H9 (cell line): ENCODE data around the gene DGCR8. TPM values are rescaled to one million over a fixed set of nuclear protein-coding genes. Genes with fewer than 3 reads are reported as not detected.

Experiments
- DNase-seq: peaks from one replicate; pipeline ENCODE4 v3.0.0-alpha.2; 2017
- H2AFZ ChIP-seq: one replicate; pipeline ENCODE4 v1.6.1; 2013; ENCODE audit warnings: mild to moderate bottlenecking, low read length, control low read depth, moderate library complexity
- H2AK5ac ChIP-seq: 2 replicates; pipeline ENCODE4 v1.6.1; 2013; ENCODE audit warnings: low read length, control low read depth, mixed read lengths; ENCODE audit not compliant: insufficient read length
- H2BK120ac ChIP-seq: one replicate; pipeline ENCODE4 v1.6.1; 2013; ENCODE audit warnings: low read depth, mild to moderate bottlenecking, low read length, control low read depth, inconsistent platforms; ENCODE audit not compliant: poor library complexity, severe bottlenecking
- H2BK12ac ChIP-seq: 2 replicates; pipeline ENCODE4 v1.6.1; 2013; ENCODE audit warnings: low read length, control low read depth, mixed read lengths, low read depth; ENCODE audit not compliant: insufficient read length
- H2BK15ac ChIP-seq: 2 replicates; pipeline ENCODE4 v1.6.1; 2013; ENCODE audit warnings: low read depth, low read length, control low read depth
- H2BK20ac ChIP-seq: one replicate; pipeline ENCODE4 v1.6.1; 2013; ENCODE audit warnings: low read depth, mild to moderate bottlenecking, low read length, control low read depth, inconsistent platforms; ENCODE audit not compliant: poor library complexity, severe bottlenecking
- H2BK5ac ChIP-seq: 2 replicates; pipeline ENCODE4 v1.6.1; 2013; ENCODE audit warnings: low read length, control low read depth, mixed read lengths; ENCODE audit not compliant: insufficient read length
- H3K14ac ChIP-seq: 2 replicates; pipeline ENCODE4 v1.6.1; 2013; ENCODE audit warnings: low read length, control low read depth; ENCODE audit not compliant: insufficient read depth
- H3K18ac ChIP-seq: 2 replicates; pipeline ENCODE4 v1.6.1; 2013; ENCODE audit warnings: low read depth, mild to moderate bottlenecking, mixed read lengths, low read length, control low read depth; ENCODE audit not compliant: insufficient read length
- H3K23ac ChIP-seq: 2 replicates; pipeline ENCODE4 v1.6.1; 2013; ENCODE audit warnings: low read length, control low read depth, mixed read lengths, low read depth; ENCODE audit not compliant: insufficient read length
- H3K23me2 ChIP-seq: 2 replicates; pipeline ENCODE4 v1.6.1; 2013; ENCODE audit warnings: low read depth, mild to moderate bottlenecking, mixed read lengths, low read length, control low read depth; ENCODE audit not compliant: insufficient read length, poor library complexity, severe bottlenecking
- H3K27ac ChIP-seq: 2 replicates; pipeline ENCODE4 v1.5.1; 2013; ENCODE audit warnings: low read length, control low read depth, mixed read lengths, low read depth; ENCODE audit not compliant: insufficient read length
- H3K27me3 ChIP-seq: 2 replicates; pipeline ENCODE4 v1.6.1; 2013; ENCODE audit warnings: low read length, control low read depth, inconsistent platforms; ENCODE audit not compliant: insufficient read depth
- H3K4ac ChIP-seq: 2 replicates; pipeline ENCODE4 v1.6.1; 2013; ENCODE audit warnings: low read depth, mild to moderate bottlenecking, control low read depth, inconsistent platforms, low read length, moderate library complexity
- H3K4me1 ChIP-seq: 2 replicates; pipeline ENCODE4 v1.6.1; 2013; ENCODE audit warnings: low read length, control low read depth, inconsistent platforms; ENCODE audit not compliant: insufficient read depth
- H3K4me2 ChIP-seq: 2 replicates; pipeline ENCODE4 v1.6.1; 2013; ENCODE audit warnings: low read length, control low read depth, mixed read lengths; ENCODE audit not compliant: insufficient read length, insufficient read depth
- H3K56ac ChIP-seq: 2 replicates; pipeline ENCODE4 v1.6.1; 2013; ENCODE audit warnings: low read depth, mild to moderate bottlenecking, mixed read lengths, low read length, control low read depth; ENCODE audit not compliant: insufficient read length
- H3K79me1 ChIP-seq: 2 replicates; pipeline ENCODE4 v1.6.1; 2013; ENCODE audit warnings: low read depth, mild to moderate bottlenecking, moderate library complexity, low read length, control low read depth, inconsistent platforms; ENCODE audit not compliant: insufficient read depth, poor library complexity, severe bottlenecking
- H3K79me2 ChIP-seq: 2 replicates; pipeline ENCODE4 v1.6.1; 2013; ENCODE audit warnings: low read length, control low read depth, inconsistent platforms; ENCODE audit not compliant: insufficient read depth
- H3K9ac ChIP-seq: 2 replicates; pipeline ENCODE4 v1.6.1; 2013; ENCODE audit warnings: low read length, control low read depth, mixed read lengths; ENCODE audit not compliant: insufficient read length; ENCODE audit errors: extremely low read depth
- H3K9me3 ChIP-seq: one replicate; pipeline ENCODE4 v1.6.1; 2013; ENCODE audit warnings: low read depth, low read length, inconsistent platforms; ENCODE audit not compliant: control insufficient read depth
- H3T11ph ChIP-seq: one replicate; pipeline ENCODE4 v1.6.1; 2013; ENCODE audit warnings: mild to moderate bottlenecking, low read length, control low read depth, inconsistent platforms
- H4K20me1 ChIP-seq: one replicate; pipeline ENCODE4 v1.6.1; 2013; ENCODE audit not compliant: control insufficient read depth, insufficient read length, insufficient read depth
- H4K5ac ChIP-seq: 2 replicates; pipeline ENCODE4 v1.6.1; 2013; ENCODE audit warnings: low read depth, mild to moderate bottlenecking, mixed read lengths, low read length, control low read depth; ENCODE audit not compliant: insufficient read length
- H4K8ac ChIP-seq: replicated peaks from 2 replicates; pipeline ENCODE4 v1.6.1; 2013; ENCODE audit warnings: low read length, control low read depth, mixed read lengths, low read depth; ENCODE audit not compliant: insufficient read length
- H4K91ac ChIP-seq: 2 replicates; pipeline ENCODE4 v1.6.1; 2013; ENCODE audit warnings: low read depth, mild to moderate bottlenecking, moderate library complexity, mixed read lengths, low read length, control low read depth; ENCODE audit not compliant: insufficient read length
- H3K27ac Mint-ChIP-seq, 3 experiments: 2 replicates in 2 of 3; 3 replicates in 1 of 3; pipeline ENCODE4 v1.8.0; 2020 to 2021; ENCODE audit warnings: mixed read lengths in 3 of 3, mild to moderate bottlenecking in 1 of 3, moderate library complexity in 1 of 3
- H3K27me3 Mint-ChIP-seq: 2 replicates; pipeline ENCODE4 v1.8.0; 2021; ENCODE audit warnings: low read depth, mild to moderate bottlenecking, moderate library complexity, mixed read lengths
- H3K36me3 Mint-ChIP-seq, 3 experiments: 2 replicates in 2 of 3; 3 replicates in 1 of 3; pipeline ENCODE4 v1.8.0; 2020 to 2021; ENCODE audit warnings: low read depth in 3 of 3, mixed read lengths in 3 of 3; ENCODE audit not compliant: insufficient read depth in 1 of 3
- H3K4me1 Mint-ChIP-seq, 2 experiments: 2 replicates each; pipeline ENCODE4 v1.8.0; 2020; ENCODE audit warnings: mixed read lengths in 2 of 2
- H3K4me3 Mint-ChIP-seq, 2 experiments: 2 replicates in 1 of 2; 3 replicates in 1 of 2; pipeline ENCODE4 v1.8.0; 2020 to 2021; ENCODE audit warnings: mild to moderate bottlenecking in 2 of 2, mixed read lengths in 2 of 2, moderate library complexity in 1 of 2
- H3K9me3 Mint-ChIP-seq, 2 experiments: 2 replicates in 1 of 2; 3 replicates in 1 of 2; pipeline ENCODE4 v1.8.0; 2020; ENCODE audit warnings: mild to moderate bottlenecking in 2 of 2, mixed read lengths in 2 of 2, moderate library complexity in 1 of 2
- CTCF ChIP-seq: fragments of 200-600 bp; sonication (generic); conservative IDR thresholded peaks from 3 replicates; pipeline ENCODE4 v1.8.0; 2021; ENCODE audit warnings: antibody characterized with exemption, mild to moderate bottlenecking
- WGBS: extraction: QIAGEN DNeasy Blood & Tissue Kit; methylation state at CpG from one replicate; pipeline ENCODE4 v1.1.7; 2013; ENCODE audit warnings: missing lambda C conversion rate, low lambda C conversion rate, mixed read lengths; ENCODE audit not compliant: insufficient read length; ENCODE audit errors: extremely low coverage; 5-methylcytosine and 5-hydroxymethylcytosine counted together
- total RNA-seq: library from RNA; stranded (reverse); gene quantifications from 2 replicates; pipeline ENCODE4 v1.2.1, GENCODE V29; 2021

DGCR8 gene
- total RNA-seq, 1 experiment from 2014 or later = 74.5 TPM

- no peak overlapping the region for H3K14ac ChIP-seq
- H3K9ac ChIP-seq = no peak overlapping the region
- no peak for TF ChIP-seq CTCF
- WGBS = no CpG with 5 or more reads among the region's 22 CpGs
- H3K27ac Mint-ChIP-seq = 0 out of 7 replicates have a peak overlapping the region, but pooled peaks of 1 of the 3 experiments have one; percentile 57
- no peaks in the 10 kb centered on the region; the same call in 1 of the 2 replicates for H3K79me2 ChIP-seq
- H3K4me1 Mint-ChIP-seq = no peaks in the 10 kb centered on the region; a peak in 1 of 4 replicates
- no peak overlapping the region for H2BK20ac ChIP-seq
- H3K27ac ChIP-seq = no peak overlapping the region
- H4K20me1 ChIP-seq = peaks cover 3% of the 10 kb centered on the region
- no peak overlapping the region for H3K4ac ChIP-seq
- H2AFZ ChIP-seq = no peak overlapping the region
- H3K23me2 ChIP-seq = no peaks in the 10 kb centered on the region
- H3K9me3 Mint-ChIP-seq = no peaks in the 10 kb centered on the region
- no peak overlapping the region for H2BK120ac ChIP-seq
- H3K4me3 Mint-ChIP-seq = no peak overlapping the region
- H3K27me3 ChIP-seq = no peaks in the 10 kb centered on the region
- no peak for DNase-seq
- H4K5ac ChIP-seq = no peak overlapping the region
- no peak overlapping the region for H2BK15ac ChIP-seq
- no peaks in the 10 kb centered on the region; a peak in 3 of 7 replicates for H3K36me3 Mint-ChIP-seq
- no peak overlapping the region for H2AK5ac ChIP-seq
- no peak overlapping the region for H3T11ph ChIP-seq
- H3K9me3 ChIP-seq = no peaks in the 10 kb centered on the region
- H3K18ac ChIP-seq = no peak overlapping the region
- H4K8ac ChIP-seq = no peak overlapping the region
- no peak overlapping the region for H2BK12ac ChIP-seq
- no peaks in the 10 kb centered on the region for H3K79me1 ChIP-seq
- H3K27me3 Mint-ChIP-seq = no peaks in the 10 kb centered on the region
- no peak overlapping the region for H2BK5ac ChIP-seq
- no peak overlapping the region for H3K56ac ChIP-seq
- no peak overlapping the region for H3K4me2 ChIP-seq
- no peak overlapping the region for H3K23ac ChIP-seq
- H4K91ac ChIP-seq = no peak overlapping the region
- no peaks in the 10 kb centered on the region for H3K4me1 ChIP-seq
Observed at GRCh38 chr22:20141186-20142077, 61.4 kb downstream of the DGCR8 start.
